GM12873 (cell line): ENCODE results near the gene GRIA3.

Experiments
- CTCF ChIP-seq: IDR thresholded peaks from 2 replicates; pipeline ENCODE4 v1.5.1; 2012; ENCODE audit warnings: low read depth, mild to moderate bottlenecking, moderate library complexity, low read length, control low read depth; ENCODE audit not compliant: insufficient read depth; ENCODE audit errors: missing control alignments

The GRIA3 gene

GRCh38 chrX:123230798-123231197 is 46.7 kb downstream of the GRIA3 start:
- TF ChIP-seq CTCF = no peak

GRCh38 chrX:123236859-123237258 is 52.8 kb downstream of the GRIA3 start:
- TF ChIP-seq CTCF = no peak

GRCh38 chrX:123237271-123237670 is 53.2 kb downstream of the GRIA3 start:
- no peak for TF ChIP-seq CTCF

- no peak for TF ChIP-seq CTCF
Measured at GRCh38 chrX:123254457-123254856, 70.4 kb downstream of the GRIA3 start.

GRCh38 chrX:123256378-123256777 is 72.3 kb downstream of the GRIA3 start:
- TF ChIP-seq CTCF = no peak

GRCh38 chrX:123260920-123261418 is 76.9 kb downstream of the GRIA3 start:
- TF ChIP-seq CTCF = no peak

GRCh38 chrX:123263270-123263669 is 79.2 kb downstream of the GRIA3 start:
- no peak for TF ChIP-seq CTCF

- TF ChIP-seq CTCF = no peak
Measured at GRCh38 chrX:123263747-123264146, 79.7 kb downstream of the GRIA3 start.
